GM18519 (cell line): ENCODE data around the gene WASF3.
"Not testable (repeated sequence)": the region's sequence is repeated elsewhere in the genome, so short reads cannot be mapped to it uniquely, and the experiment has no call there.

ENCODE experiments used
- ATAC-seq: cut with Tn5 transposase; IDR thresholded peaks from one replicate; pipeline ENCODE4 v1.9.1; 2021; ENCODE audit warnings: mild to moderate bottlenecking, moderate library complexity; ENCODE audit not compliant: unreplicated experiment, low FRiP score

Gene WASF3

DNA sequence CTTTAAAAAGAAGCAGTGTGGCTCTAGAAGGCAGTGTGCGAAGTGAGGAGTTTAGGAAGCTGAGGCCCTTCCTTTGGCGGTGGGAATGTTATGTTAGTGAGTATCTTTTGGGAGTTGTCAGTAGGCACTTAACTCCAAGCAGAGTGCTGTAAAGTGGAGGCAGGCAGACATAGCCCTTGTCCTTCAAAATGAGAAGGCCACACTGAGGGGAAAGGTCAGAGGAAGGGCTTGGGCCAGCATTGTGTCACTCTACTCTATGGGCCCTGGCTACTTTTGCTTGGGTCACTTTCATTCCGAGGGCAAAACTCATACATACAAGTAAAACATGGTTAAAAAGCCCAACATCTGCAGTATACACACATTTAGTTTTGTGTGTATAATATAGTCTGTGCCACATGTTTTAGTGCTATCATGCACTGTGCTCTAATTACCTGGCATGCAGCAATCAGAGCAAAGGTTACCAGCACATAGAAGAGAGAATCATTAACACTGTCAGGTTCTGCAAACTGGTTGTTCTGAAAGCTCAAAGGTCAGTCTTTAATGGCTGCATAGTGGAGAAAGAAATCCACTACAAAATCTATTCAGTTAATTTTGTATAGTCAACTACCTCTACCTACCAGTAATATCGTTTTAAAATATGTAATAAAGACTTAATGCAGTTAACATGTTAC lies 64.4 kb downstream of the WASF3 start:
- no peak for ATAC-seq

DNA sequence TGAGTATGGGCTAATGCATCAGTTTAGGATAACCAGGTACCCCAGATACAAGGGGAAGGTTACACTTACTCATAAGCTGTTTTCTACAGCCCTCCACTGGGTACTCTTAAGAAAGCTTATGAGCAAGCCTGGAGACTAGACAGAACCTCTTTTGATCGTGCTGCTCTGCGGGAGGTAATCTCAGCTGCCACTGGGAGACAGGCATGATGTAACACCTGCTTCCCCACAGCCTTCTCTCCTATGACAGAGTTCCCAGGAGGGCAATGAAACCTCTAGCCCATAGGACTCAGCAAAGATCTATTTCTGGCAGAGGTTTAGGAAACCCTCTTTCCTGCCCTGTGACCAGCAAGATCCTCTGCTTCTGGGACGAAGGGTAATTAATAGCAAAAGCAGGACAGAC lies 65.6 kb downstream of the WASF3 start:
- no peak for ATAC-seq

DNA sequence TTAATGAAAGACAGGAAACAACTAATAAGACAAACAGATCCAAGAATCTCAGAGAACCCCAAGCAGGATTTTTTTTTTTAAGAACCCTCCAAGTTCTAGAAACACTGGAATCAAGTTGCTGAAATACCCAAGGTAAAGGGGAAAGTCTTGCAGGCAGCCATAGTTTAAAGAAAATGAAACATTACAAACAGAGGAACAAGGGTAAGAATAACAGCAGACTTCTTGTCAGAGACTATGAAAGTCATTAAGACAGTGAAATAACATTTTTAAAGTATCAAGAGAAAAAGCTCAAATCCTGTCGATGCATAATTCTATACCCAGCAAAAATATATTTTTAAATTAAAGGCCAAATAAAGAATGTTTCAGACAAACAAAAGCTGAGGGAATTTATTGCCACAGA lies 67.1 kb downstream of the WASF3 start:
- no peak for ATAC-seq

DNA sequence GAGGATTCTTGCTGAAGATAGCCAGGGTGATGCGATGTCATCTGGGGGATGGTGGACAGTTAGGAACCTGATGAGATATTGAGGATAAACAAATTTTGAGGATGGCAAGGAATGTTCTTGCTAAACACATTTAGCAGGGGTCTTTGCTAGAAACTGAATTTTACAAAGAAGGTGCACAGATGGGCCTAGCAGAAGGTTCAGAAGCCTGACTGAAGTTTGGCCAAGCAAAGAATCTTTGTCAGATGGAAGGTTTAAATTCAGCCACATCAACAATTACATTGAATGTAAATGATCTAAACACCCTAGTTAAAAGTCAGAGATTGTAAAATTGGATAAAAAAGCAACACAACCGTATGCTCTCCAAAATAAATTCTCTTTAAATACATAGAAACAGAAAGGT lies 68.8 kb downstream of the WASF3 start:
- ATAC-seq: no peak

DNA sequence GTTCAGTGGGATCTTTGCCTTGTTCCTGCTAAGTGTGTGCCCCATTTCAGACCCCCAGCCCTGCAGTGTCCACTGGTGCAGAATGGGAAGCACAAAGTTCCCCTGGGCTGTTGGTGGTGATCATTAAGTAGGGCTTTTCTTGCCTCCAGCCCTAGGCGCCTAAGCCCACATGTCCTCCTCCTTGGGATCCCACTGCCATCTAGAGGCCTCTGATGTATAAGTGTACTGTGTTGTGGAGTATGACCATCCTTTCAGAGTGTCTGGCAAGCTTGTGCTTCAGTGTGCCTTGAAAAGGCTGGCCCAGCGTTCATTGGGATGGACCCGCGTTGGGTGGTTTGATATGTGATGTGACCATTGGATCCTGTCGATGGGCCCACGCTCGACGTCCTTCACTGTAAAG lies 71.2 kb downstream of the WASF3 start:
- no peak for ATAC-seq

DNA sequence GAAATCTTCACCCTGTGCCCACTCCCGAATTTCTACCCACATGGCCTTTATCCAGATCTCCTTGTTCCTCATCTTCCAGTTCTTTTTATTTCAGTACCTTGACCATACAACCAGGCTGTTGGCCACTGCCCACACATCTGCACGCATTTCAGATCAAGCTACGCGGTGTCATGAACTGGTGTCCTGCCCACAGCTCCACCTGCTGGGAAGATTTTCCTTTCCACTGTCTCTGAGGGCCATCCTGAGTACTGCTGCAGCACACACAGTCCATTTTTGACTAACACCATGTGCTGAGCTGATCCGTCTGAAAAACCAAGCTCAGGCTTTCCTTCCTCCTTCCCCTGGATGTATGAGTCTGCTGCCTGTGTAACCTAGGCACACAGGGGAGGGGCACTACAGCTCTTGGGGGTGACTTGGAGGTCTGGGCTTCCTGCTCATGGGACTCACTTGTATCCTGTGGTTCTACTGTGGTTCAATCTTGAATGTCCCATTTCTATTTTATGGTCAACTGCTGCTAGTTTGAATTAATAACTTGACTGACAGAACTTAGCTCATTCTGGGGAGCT lies 71.9 kb downstream of the WASF3 start:
- no peak for ATAC-seq

DNA sequence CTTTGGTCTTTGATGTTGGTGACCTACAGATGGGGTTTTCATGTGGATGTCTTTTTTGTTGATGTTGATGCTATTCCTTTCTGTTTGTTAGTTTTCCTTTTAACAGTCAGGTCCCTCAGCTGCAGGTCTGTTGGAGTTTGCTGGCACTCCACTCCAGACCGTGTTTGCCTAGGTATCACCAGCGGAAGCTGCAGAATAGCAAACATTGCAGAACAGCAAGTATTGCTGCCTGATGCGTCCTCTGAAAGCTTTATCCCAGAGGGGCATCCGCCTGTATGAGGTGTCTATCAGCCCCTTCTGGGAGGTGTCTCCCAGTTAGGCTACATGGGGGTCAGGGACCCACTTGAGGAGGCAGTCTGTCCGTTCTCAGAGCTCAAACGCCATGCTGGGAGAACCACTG lies 78.2 kb downstream of the WASF3 start:
- not testable (repeated sequence) for ATAC-seq

DNA sequence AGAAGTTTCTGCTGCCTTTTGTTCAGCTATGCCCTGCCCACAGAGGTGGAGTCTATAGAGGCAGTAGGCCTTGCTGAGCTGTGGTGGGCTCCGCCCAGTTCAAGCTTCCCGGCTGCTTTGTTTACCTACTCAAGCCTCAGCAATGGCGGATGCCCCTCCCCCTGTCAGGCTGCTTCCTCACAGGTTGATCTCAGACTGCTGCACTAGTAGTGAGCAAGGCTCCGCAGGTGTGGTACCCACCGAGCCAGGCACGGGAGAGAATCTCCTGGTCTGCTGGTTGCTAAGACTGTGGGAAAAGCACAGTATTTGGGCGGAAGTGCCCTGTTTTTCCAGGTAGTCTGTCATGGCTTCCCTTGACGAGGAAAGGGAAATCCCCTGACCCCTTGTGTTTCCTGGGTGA lies 78.6 kb downstream of the WASF3 start:
- not testable (repeated sequence) for ATAC-seq

DNA sequence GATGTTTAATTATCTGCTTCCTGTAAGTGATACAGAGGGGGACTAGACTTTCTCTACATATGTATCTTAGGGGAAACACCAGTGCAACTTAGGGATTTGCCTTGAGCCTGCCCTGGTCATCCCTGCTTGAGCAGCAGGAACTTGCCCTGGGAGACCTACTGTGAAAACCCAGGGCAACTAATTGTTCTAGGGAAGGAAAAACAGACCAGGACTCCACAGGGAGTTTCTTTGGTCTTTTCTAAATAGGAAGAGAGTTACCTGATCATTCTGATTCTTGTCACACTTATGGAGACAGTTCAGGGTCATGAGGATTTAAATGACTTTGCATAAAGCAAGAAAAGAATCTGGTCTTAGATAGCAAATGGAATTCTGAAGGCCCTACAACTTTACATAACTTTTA lies 89.1 kb downstream of the WASF3 start:
- ATAC-seq: no peak

DNA sequence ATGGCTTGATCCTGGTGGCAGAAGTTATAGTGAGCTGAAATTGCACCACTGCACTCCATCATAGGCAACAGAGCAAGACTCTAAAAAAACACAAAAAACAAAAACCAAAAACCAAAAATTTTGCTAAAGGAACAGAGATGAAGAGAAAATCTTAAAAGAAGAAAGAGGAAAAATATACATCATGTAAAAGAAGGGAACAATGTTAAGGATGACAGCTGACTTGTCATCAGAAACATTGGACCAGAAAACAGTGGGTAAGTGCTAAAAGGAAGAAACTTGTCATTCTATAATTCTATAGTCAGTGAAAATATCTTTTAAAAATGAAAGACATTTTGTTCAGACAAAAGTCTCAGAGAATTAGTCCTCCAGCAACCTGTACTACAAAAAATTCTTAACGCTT lies 93.8 kb downstream of the WASF3 start:
- no peak for ATAC-seq

DNA sequence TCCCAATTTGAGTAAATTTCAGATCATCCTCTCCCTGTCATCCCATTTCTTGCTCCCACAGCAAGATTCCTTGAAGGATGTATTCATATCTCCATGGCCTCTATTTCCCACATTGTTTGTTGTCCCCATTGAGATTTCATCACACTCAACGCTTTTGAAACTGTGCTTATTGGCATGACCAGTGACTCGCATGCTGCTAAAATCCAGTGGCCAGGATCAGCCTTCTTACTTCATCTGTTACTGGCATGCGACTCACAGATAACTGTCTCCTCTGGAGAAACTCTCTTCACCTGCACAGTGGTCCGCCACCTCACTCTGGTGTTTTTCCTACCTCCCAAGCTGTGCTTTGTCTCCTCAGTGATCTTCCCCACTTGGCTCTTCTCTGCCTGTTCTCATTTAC lies 95.8 kb downstream of the WASF3 start:
- no peak for ATAC-seq

DNA sequence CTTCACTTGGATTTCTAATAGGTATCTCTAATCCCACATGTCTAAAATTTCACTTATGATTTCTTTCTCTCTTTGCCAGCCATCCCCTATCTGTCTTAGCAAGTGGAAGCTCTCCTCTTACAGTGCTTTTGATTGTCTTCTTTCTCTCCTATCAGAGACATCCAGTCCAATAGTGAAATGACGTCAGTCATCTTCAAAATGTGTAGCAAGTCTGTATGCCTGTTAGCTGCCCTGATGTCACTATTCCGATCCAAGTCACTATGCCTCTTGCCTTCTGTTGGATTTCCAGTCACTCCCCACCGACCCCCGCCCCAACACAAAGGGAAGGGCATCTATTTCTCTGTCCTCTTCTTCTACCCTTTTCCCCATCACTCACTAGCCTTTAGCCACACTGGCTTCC lies 96.4 kb downstream of the WASF3 start:
- ATAC-seq: no peak

DNA sequence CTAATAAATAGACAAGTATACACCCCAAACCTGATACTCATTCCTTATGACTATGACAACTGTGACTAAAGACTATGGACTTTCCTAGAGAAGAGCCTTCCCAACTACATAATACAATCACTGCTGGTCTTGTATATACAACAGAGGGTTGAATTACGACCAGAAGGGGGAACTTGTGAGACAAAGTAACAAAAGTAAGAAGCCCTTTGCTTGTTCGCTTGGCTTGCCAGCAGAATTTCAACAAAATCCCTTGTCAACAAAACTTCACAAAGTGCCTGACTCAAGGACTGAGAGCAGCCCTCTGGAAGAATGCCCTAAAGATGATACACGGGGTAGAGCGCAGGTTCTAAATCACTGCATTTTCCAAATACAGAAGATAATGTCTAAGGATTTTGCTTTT lies 99.4 kb downstream of the WASF3 start:
- ATAC-seq: no peak

DNA sequence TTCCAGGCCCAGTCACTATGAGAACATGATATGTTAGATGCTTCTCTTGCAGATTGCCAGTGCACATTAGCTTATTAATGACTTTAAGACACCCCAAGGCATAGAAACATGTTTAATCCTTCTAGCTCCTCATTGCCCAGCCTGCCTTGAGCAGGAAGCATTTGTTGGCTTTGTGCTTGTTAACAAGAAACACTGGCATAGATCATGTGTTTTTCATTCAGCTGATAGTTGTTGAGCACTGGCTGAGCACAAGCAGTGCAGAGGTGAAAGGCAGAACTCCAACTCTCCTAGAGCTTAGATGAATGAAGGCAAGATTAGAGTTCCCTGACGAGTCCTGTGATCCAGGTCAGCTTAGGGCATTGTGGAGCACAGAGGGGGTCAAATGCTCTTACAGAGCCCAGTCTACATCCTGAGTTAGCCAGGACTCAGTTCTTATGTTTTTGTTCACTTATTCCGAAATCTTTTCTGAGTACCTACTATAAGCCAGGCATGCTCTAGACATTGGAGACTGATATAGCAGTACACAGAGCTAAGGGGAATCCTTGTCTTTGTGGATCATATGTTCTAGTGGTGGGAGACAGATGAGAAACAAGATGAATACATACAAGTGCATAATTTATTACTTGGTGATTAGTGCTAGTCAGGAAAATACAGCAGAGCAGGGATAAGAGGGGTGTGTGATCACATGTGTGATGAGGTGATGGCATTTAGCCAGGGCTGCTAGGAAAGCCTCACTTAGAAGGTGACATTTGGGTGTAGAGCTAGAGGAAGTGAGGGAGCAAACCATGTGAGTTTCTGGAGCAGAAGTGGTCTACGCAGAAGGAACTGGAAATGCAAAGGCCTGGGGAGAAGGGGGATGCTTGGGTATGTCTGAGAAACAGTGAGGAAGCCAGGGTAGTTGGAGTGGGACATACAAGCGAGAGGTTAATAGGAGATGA lies 101.2 kb downstream of the WASF3 start:
- ATAC-seq: no peak

DNA sequence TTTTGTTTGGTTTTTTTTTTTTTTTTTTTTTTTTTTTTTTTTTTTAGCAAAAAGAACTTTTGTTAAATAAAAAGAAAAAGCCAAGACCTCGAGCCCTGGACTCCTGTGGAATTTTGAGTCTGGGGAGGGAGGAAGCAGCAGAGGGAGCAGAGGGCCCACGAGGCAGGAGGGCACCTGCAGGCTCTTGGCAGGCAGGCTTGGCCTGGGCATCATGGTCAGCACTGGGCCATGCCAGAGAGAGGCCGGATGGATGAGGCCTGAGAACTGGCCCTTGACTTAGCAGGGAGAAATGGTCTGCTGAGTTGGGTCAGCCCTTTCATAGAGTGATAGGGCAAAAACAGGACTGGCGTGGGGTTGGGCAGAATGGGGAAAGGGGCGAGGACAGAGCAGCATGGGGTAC lies 102.7 kb downstream of the WASF3 start:
- no peak for ATAC-seq

DNA sequence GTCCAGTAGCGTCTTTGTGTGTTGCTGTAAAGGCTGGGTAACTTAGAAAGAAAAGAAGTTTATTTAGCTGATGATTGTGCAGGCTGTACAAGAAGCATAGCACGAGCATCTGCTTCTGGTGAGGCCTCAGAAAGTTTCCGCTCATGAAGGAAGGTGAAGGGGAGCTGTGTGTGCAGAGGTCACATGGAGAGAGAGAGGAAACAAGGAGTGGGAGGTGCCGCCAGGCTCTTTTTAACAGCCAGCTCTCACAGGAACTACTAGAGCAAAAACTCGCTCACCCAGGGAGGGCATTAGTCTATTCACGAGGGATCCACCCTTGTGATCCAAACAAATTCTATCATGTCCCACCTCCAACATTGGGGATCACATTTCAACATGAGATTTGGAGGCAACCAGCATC lies 103.3 kb downstream of the WASF3 start:
- no peak for ATAC-seq

DNA sequence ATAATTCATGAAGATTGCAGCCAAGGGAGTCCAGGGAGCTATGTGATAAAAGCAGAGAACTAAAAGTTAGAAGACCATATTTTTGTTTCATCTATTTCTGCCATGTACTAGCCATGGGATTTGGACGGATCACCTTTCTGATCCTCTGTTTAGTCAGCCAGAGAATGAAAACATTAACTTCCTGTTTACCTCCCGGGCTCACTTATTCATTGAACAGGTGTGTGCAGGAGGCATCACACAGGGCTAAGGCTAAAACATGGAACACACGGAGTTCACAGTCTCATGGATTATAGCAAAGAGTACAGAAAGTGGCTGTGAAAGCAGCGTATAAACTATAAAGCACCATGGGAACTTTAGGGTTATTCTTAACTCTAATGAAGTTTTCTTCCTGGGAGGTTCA lies 106.3 kb downstream of the WASF3 start:
- no peak for ATAC-seq

DNA sequence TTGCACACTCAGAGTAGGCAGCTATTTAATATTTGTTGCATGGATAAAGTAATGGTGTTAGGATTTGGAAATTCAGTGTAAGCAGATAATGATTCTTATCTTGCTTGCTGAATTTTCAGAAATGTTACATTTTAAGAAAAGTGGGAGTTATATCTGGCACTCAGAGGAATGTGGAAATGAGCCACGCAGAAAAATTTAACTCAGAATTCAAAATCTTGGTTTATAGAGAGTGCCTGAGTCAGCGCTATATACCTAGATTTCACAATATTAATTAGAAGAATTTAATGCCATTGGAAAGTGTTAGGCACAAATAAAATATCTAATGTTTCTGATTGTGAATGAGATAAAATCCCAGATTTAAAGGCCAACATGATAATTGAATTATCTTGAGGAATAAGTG lies 106.8 kb downstream of the WASF3 start:
- ATAC-seq: no peak

DNA sequence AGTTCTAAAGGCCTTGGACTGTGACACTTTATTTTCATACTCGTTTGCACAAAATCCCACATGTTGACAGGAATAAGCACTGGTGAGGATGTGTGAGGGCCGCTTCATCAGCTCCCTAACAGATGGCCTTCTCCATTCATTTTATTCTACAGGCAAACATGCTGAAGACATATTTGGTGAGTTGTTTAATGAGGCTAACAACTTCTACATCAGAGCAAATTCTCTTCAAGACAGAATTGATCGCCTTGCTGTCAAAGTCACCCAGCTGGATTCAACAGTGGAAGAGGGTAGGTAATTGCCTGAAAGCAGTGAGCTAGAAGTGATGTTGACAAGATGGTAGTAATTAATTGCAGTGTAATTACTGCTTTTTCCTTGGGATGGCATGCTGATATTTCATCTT lies 107.4 kb downstream of the WASF3 start:
- no peak for ATAC-seq

DNA sequence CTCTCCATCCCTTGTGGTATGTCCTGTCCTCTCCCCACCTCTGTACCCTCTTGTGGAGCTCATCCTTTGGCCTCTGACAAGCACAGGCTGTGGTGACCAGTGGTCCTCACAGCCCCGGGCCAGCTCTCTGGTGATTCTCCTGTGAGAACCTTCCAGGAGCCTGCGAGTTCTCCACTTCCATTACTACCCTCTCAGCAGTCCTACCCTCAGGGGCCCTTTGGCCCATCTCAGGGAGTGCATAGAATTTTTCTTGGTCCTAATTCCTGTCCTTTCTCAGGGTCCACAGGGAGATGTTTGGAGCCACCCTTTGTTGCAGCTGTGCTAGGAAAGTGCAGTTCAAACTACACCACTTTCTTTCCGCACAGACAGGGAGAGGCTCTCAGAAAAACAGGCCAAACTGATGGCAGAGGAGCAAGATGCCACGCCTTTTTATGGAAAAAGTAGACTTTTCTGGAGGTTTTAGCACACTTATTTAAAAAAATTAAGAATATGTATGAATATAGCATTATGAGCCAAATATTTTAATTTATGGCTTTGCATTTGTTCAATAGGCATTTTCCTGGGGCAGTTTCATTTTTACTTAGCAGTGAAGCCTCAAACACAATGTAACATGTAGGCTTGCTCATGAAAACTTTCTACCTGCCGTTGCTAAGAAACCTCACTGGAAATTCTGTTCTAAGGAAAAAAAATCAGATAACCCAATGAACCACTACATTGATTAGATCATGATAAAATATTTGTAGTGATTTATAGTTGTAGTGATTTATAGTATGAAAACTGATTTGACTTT lies 111.1 kb downstream of the WASF3 start:
- no peak for ATAC-seq

DNA sequence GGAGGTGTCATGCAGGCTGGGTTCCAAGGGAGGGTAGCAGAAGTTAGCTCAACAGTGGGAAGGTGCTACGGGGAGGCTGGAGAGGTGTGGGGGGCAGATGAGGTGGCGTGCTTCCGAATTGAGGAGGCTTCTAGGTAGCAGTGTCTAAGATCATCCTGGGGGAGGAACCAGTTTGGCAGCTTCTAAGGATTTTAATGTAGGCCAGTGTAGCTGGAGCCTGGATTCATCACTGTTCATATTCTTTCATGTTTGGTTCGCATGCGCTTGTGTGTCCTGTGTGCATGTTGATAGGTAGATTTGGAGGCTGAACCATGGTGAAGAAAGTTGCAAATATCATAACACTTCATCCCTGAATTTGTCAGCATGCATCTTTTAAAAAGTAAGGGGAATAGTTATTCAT lies 116.4 kb downstream of the WASF3 start:
- no peak for ATAC-seq
